Fibroblast of lung (primary cell): ENCODE measurements around the gene INAFM1.

Experiments used
- EZH2 ChIP-seq: IDR thresholded peaks from 2 replicates; pipeline ENCODE4 v1.5.1; 2012; ENCODE audit warnings: low read length, control low read depth, mild to moderate bottlenecking; ENCODE audit errors: missing control alignments
- TF ChIP-seq, protein P1 (sequence below), 2 donors: IDR thresholded peaks in 1 of 2; conservative IDR thresholded peaks in 1 of 2; 1 replicate in 1 of 2; 2 replicates in 1 of 2; pipeline ENCODE4 v1.5.1; 2011 to 2012; ENCODE audit warnings: low read length in 2 of 2, control low read depth in 1 of 2, inconsistent platforms in 1 of 2, low read depth in 1 of 2, mild to moderate bottlenecking in 1 of 2

DNA sequence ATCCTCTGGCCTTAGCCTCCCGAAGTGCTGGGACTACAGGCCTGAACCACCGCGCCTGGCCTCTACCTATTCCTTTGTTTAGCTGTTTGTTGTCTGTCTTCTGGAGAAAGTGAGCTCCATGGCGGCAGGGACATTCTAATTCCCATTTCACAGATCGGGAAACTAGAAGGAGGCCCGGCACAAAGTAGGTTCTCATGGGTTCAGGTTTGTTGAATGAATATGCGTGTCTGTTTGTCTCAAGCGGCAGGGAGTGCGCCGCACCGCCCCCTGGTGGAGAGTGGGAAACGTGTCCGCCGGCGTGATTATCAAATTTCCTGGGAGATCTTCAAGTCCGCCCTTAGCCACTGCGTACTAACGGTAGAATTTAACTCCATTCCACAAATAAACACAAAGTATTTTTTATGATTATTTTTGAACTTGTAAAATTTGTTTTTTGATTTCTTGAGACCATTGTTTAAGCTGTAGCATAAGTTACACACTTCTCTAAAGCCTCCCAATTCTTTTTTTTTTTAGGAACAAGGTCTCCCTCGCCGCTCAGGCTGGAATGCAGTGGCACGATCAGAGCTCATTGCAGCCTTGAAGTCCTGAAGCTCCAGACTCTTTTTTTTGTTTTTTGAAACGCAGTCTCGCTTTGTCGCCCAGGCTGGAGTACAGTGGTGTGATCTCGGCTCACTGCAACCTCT is 27.2 kb upstream of the INAFM1 start:
- TF ChIP-seq, protein P1, sequence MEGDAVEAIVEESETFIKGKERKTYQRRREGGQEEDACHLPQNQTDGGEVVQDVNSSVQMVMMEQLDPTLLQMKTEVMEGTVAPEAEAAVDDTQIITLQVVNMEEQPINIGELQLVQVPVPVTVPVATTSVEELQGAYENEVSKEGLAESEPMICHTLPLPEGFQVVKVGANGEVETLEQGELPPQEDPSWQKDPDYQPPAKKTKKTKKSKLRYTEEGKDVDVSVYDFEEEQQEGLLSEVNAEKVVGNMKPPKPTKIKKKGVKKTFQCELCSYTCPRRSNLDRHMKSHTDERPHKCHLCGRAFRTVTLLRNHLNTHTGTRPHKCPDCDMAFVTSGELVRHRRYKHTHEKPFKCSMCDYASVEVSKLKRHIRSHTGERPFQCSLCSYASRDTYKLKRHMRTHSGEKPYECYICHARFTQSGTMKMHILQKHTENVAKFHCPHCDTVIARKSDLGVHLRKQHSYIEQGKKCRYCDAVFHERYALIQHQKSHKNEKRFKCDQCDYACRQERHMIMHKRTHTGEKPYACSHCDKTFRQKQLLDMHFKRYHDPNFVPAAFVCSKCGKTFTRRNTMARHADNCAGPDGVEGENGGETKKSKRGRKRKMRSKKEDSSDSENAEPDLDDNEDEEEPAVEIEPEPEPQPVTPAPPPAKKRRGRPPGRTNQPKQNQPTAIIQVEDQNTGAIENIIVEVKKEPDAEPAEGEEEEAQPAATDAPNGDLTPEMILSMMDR (conservative IDR thresholded peaks at IDR 0.05 in 1 of 2, IDR thresholded peaks at IDR 0.05 in 1 of 2; ENCODE audit: low read depth in 1 of 2, low read length in 2 of 2) = peak; percentile 84 to 89
- TF ChIP-seq EZH2 = no peak
